Right hindlimb (tissue), 1 donor: Measurements from ENCODE around the gene ZNF365.
"Not testable (repeated sequence)": the region's sequence is repeated elsewhere in the genome, so short reads cannot be mapped to it uniquely, and the experiment has no call there.

Experiments
- DNase-seq: peaks from one replicate; pipeline ENCODE4 v3.0.0-alpha.2; 2018

ZNF365 gene

GRCh38 chr10:62378877-62379276, 4.7 kb downstream of the ZNF365 start:
- DNase-seq, result not testable (repeated sequence)

- no peak for DNase-seq
Observed at GRCh38 chr10:62379394-62379793, 5.2 kb downstream of the ZNF365 start.

- no peak for DNase-seq
Observed at GRCh38 chr10:62380016-62380415, 5.8 kb downstream of the ZNF365 start.

- DNase-seq, result no peak
Observed at GRCh38 chr10:62381385-62382102, 7.4 kb downstream of the ZNF365 start.

- no peak for DNase-seq
Observed at GRCh38 chr10:62382831-62383230, 8.7 kb downstream of the ZNF365 start.

GRCh38 chr10:62384057-62384446, 9.9 kb downstream of the ZNF365 start:
- no peak for DNase-seq

- DNase-seq, result no peak
Observed at GRCh38 chr10:62384447-62385081, 10.4 kb downstream of the ZNF365 start.

- DNase-seq, result no peak
Observed at GRCh38 chr10:62386356-62387320, 12.5 kb downstream of the ZNF365 start.

- DNase-seq, result no peak
Observed at GRCh38 chr10:62388328-62388727, 14.2 kb downstream of the ZNF365 start.

GRCh38 chr10:62390497-62391176, 16.5 kb downstream of the ZNF365 start:
- DNase-seq, result no peak

- DNase-seq, result no peak
Observed at GRCh38 chr10:62393237-62393636, 19.1 kb downstream of the ZNF365 start.

GRCh38 chr10:62394556-62395018, 20.4 kb downstream of the ZNF365 start:
- no peak for DNase-seq

GRCh38 chr10:62395892-62396291, 21.7 kb downstream of the ZNF365 start:
- no peak for DNase-seq

- no peak for DNase-seq
Observed at GRCh38 chr10:62396864-62397263, 22.7 kb downstream of the ZNF365 start.

GRCh38 chr10:62399211-62399610, 25.0 kb downstream of the ZNF365 start:
- DNase-seq, result no peak

- DNase-seq, result no peak
Observed at GRCh38 chr10:62402508-62402907, 28.3 kb downstream of the ZNF365 start.

GRCh38 chr10:62410528-62410927, 36.4 kb downstream of the ZNF365 start:
- not testable (repeated sequence) for DNase-seq

GRCh38 chr10:62410934-62411333, 36.8 kb downstream of the ZNF365 start:
- DNase-seq, result not testable (repeated sequence)

GRCh38 chr10:62413048-62413447, 38.9 kb downstream of the ZNF365 start:
- no peak for DNase-seq

- no peak for DNase-seq
Observed at GRCh38 chr10:62413652-62414051, 39.5 kb downstream of the ZNF365 start.

- no peak for DNase-seq
Observed at GRCh38 chr10:62414359-62414758, 40.2 kb downstream of the ZNF365 start.

- no peak for DNase-seq
Observed at GRCh38 chr10:62422068-62422590, 48.0 kb downstream of the ZNF365 start.
